ENCODE measurements around the gene CADM1. TPM values are rescaled to one million over a fixed set of nuclear protein-coding genes. Genes with fewer than 3 reads are reported as not detected.

Gene CADM1
- total and polyA plus RNA-seq, 2 donors (not counting 3 experiments of a cell fraction or from before 2014, with no cell fraction given), result 0.52 to 2.6 TPM

- BruUV-seq (replicated peaks), result no TSS peak
- dilution Hi-C loops (cut with MboI; ENCODE audit: extremely low pct_ligation_motif_present, low sequenced_read_pairs) (no loop called here), intact Hi-C loops (cut with micrococcal nuclease) (no loop called here)
- no peak overlapping the region for H2AFZ ChIP-seq (ENCODE audit: low read depth, low read length)
- ChIA-PET POLR2A (no interaction called here), CTCF (no interaction called here)
- no peaks in the 10 kb centered on the region for H3K27me3 ChIP-seq (ENCODE audit: control insufficient read depth in 2 of 2, insufficient read depth in 2 of 2, low read length in 2 of 2)
- H3K9me3 ChIP-seq (replicated peaks; ENCODE audit: control insufficient read depth, insufficient read depth, low read length), result no peaks in the 10 kb centered on the region
- DNase-seq (ENCODE audit: low read depth, low spot score) (no peak), FAIRE-seq (no peak)
- H3K27ac ChIP-seq (ENCODE audit: insufficient read depth, low read depth, low read length), result no peak overlapping the region
- TF ChIP-seq JUN (IDR thresholded peaks at IDR 0.05; ENCODE audit: borderline replicate concordance, insufficient read depth, insufficient read length, low read depth) (no peak), POLR2A (IDR thresholded peaks at IDR 0.05; ENCODE audit: low read depth, low read length) (no peak), MAX (IDR thresholded peaks at IDR 0.05; ENCODE audit: insufficient read depth, insufficient read length) (no peak), GATA2 (IDR thresholded peaks at IDR 0.05; ENCODE audit: insufficient read depth, insufficient read length, low read depth, low read length) (no peak), CTCF (IDR thresholded peaks at IDR 0.05; ENCODE audit: extremely low read depth in 1 of 2, insufficient read depth in 1 of 2, low read depth in 1 of 2, low read length in 2 of 2) (no peak), FOS (IDR thresholded peaks at IDR 0.05; ENCODE audit: borderline replicate concordance, insufficient read depth, low read length) (no peak)
- H3K9ac ChIP-seq (replicated peaks; ENCODE audit: extremely low read depth, insufficient read depth, low read length), result no peak overlapping the region
- H3K4me3 ChIP-seq (replicated peaks in 1 of 3; ENCODE audit: insufficient read depth in 1 of 3, low read depth in 1 of 3, low read length in 3 of 3), result no peak overlapping the region
- no peaks in the 10 kb centered on the region for H3K79me2 ChIP-seq (ENCODE audit: control insufficient read depth, insufficient read depth, low read length)
- no peaks in the 10 kb centered on the region for H3K9me1 ChIP-seq (replicated peaks; ENCODE audit: control insufficient read depth, extremely low read depth, insufficient read depth, low read length)
- no peaks in the 10 kb centered on the region for H4K20me1 ChIP-seq (replicated peaks; ENCODE audit: control insufficient read depth, extremely low read depth, insufficient read depth, low read length)
- no peak overlapping the region for H3K4me2 ChIP-seq (ENCODE audit: insufficient read depth, low read length)
- H3K4me1 ChIP-seq (ENCODE audit: control insufficient read depth, extremely low read depth, insufficient read depth, low read length), result no peaks in the 10 kb centered on the region
- no peaks in the 10 kb centered on the region for H3K36me3 ChIP-seq (ENCODE audit: control insufficient read depth in 2 of 2, extremely low read depth in 1 of 2, insufficient read depth in 2 of 2, low read length in 2 of 2)
Observed at GRCh38 chr11:115548878-115549528, 44.8 kb upstream of the CADM1 start.
